ENCODE data around the gene LARGE2. TPM values are rescaled to one million over a fixed set of nuclear protein-coding genes. Genes with fewer than 3 reads are reported as not detected.

The LARGE2 gene
- polyA plus RNA-seq, 1 donor from 2014 or later, result not detected

- no peak overlapping the region for H3K4me2 ChIP-seq (ENCODE audit: low read length)
- no peaks in the 10 kb centered on the region for H3K79me2 ChIP-seq (replicated peaks; ENCODE audit: insufficient read depth, low read length)
- no peaks in the 10 kb centered on the region for H3K9me3 ChIP-seq (ENCODE audit: low read length)
- no peak overlapping the region for H3K9ac ChIP-seq (ENCODE audit: low read length)
- no peak overlapping the region for H3K27ac ChIP-seq (ENCODE audit: low read length)
- no peaks in the 10 kb centered on the region for H3K9me2 ChIP-seq (ENCODE audit: insufficient read depth, low read length)
- H3K4me3 ChIP-seq (ENCODE audit: low read length), result no peak overlapping the region
- H3F3A ChIP-seq (ENCODE audit: insufficient read depth, low read length, poor library complexity, severe bottlenecking), result no peaks in the 10 kb centered on the region
- H3K27me3 ChIP-seq (ENCODE audit: insufficient read depth, low read depth, low read length), result no peaks in the 10 kb centered on the region
- no peak overlapping the region for H2AFZ ChIP-seq (ENCODE audit: low read depth, low read length)
- TF ChIP-seq SMC3 (conservative IDR thresholded peaks at IDR 0.05; ENCODE audit: poor library complexity), result no peak
- TF ChIP-seq TAF1 (IDR thresholded peaks at IDR 0.05; ENCODE audit: low read depth), result no peak
- no peak for TF ChIP-seq POLR2AphosphoS5 (IDR thresholded peaks at IDR 0.05)
- no peak for TF ChIP-seq REST (IDR thresholded peaks at IDR 0.05; ENCODE audit: borderline replicate concordance)
- no peak for TF ChIP-seq CTCF (IDR thresholded peaks at IDR 0.05; ENCODE audit: poor library complexity, severe bottlenecking)
- TF ChIP-seq EP300 (conservative IDR thresholded peaks at IDR 0.05; ENCODE audit: poor library complexity, severe bottlenecking), result no peak
- no peaks in the 10 kb centered on the region for H3K36me3 ChIP-seq (ENCODE audit: insufficient read depth, low read length)
- H4K20me1 ChIP-seq (ENCODE audit: insufficient read depth), result no peaks in the 10 kb centered on the region
Measured at GRCh38 chr11:45960387-45961095, 38.1 kb downstream of the LARGE2 start.

- H3K36me3 ChIP-seq (ENCODE audit: insufficient read depth, low read length), result peaks cover 3% of the 10 kb centered on the region
- H3F3A ChIP-seq (ENCODE audit: insufficient read depth, low read length, poor library complexity, severe bottlenecking), result no peaks in the 10 kb centered on the region
Measured at GRCh38 chr11:45961751-45962240, 39.3 kb downstream of the LARGE2 start.

More at GRCh38 chr11:45961751-45962240, 39.3 kb downstream of the LARGE2 start:
- Histone ChIP-seq H3K4me3 (ENCODE audit: low read length) (no peak overlapping the region), H3K9me3 (ENCODE audit: low read length) (no peaks in the 10 kb centered on the region), H3K4me2 (ENCODE audit: low read length) (no peak overlapping the region), H3K9ac (ENCODE audit: low read length) (no peak overlapping the region), H3K9me2 (ENCODE audit: insufficient read depth, low read length) (no peaks in the 10 kb centered on the region), H3K27ac (ENCODE audit: low read length) (no peak overlapping the region), H4K20me1 (ENCODE audit: insufficient read depth) (no peaks in the 10 kb centered on the region), H2AFZ (ENCODE audit: low read depth, low read length) (no peak overlapping the region), H3K79me2 (replicated peaks; ENCODE audit: insufficient read depth, low read length) (no peaks in the 10 kb centered on the region), H3K27me3 (ENCODE audit: insufficient read depth, low read depth, low read length) (no peaks in the 10 kb centered on the region)
- TF ChIP-seq EZH2 (IDR thresholded peaks at IDR 0.05; ENCODE audit: borderline replicate concordance, insufficient read depth, low read length, poor library complexity, severe bottlenecking), result no peak
- no peak for TF ChIP-seq SMC3 (conservative IDR thresholded peaks at IDR 0.05; ENCODE audit: poor library complexity)
- TF ChIP-seq POLR2AphosphoS5 (IDR thresholded peaks at IDR 0.05), result no peak
- no peak for TF ChIP-seq EP300 (conservative IDR thresholded peaks at IDR 0.05; ENCODE audit: poor library complexity, severe bottlenecking)
- no peak for TF ChIP-seq CTCF (IDR thresholded peaks at IDR 0.05; ENCODE audit: poor library complexity, severe bottlenecking)
- no peak for TF ChIP-seq RAD21 (conservative IDR thresholded peaks at IDR 0.05)
- TF ChIP-seq REST (IDR thresholded peaks at IDR 0.05; ENCODE audit: borderline replicate concordance), result no peak
- no peak for TF ChIP-seq TAF1 (IDR thresholded peaks at IDR 0.05; ENCODE audit: low read depth)

Data from neural cell (in vitro differentiated cells).